ENCODE results near the gene SF3B1. TPM values are rescaled to one million over a fixed set of nuclear protein-coding genes. Genes with fewer than 3 reads are reported as not detected.

Gene SF3B1
- total RNA-seq, 2 donors from 2014 or later, result 308 to 356 TPM

DNA sequence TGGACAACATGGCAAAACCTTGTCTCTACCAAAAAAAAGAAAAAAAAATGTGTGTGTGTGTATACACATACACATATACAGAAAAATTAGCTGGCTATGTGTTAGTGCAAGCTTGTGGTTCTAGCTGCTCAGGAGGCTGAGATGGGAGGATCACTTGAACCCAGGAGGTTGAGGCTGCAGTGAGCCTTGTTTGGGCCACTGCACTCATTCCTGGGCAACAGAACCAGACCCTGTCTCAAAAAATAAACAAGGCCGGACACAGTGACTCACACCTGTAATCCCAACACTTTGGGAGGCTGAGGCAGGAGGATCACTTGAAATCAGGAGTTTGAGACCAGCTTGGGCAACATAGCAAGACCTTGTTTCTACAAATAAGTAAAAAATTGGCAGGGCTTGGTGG lies 20.6 kb upstream of the SF3B1 start:
- H3K9me3 ChIP-seq (ENCODE audit: control insufficient read depth, low read length), result no peaks in the 10 kb centered on the region
- Mint-ChIP-seq H3K9me3 (no peaks in the 10 kb centered on the region), H3K36me3 (ENCODE audit: low read depth) (peaks cover 9% of the 10 kb centered on the region), H3K4me1 (peaks cover 5% of the 10 kb centered on the region), H3K27me3 (ENCODE audit: insufficient read depth) (no peaks in the 10 kb centered on the region), H3K4me3 (no peak overlapping the region), H3K27ac (no peak overlapping the region)
- no peaks in the 10 kb centered on the region for H3K27me3 ChIP-seq (ENCODE audit: control insufficient read depth, insufficient read depth, low read length, poor library complexity, severe bottlenecking)
- WGBS, 2 experiments (ENCODE audit: insufficient coverage in 1 of 2, insufficient read length in 1 of 2), result 86 to 93% methylated on average over 1 of the region's 1 CpG
- H3K9ac ChIP-seq (ENCODE audit: extremely low read depth, low read length, poor library complexity, severe bottlenecking), result no peak overlapping the region
- H3K36me3 ChIP-seq (ENCODE audit: control insufficient read depth, insufficient read depth, low read length), result peaks cover 7% of the 10 kb centered on the region
- H3K4me1 ChIP-seq (ENCODE audit: control insufficient read depth, insufficient read depth, low read length), result no peaks in the 10 kb centered on the region
- DNase-seq, result no peak
- H3K27ac ChIP-seq (ENCODE audit: low read depth, low read length), result no peak overlapping the region
- TF ChIP-seq, protein P1, sequence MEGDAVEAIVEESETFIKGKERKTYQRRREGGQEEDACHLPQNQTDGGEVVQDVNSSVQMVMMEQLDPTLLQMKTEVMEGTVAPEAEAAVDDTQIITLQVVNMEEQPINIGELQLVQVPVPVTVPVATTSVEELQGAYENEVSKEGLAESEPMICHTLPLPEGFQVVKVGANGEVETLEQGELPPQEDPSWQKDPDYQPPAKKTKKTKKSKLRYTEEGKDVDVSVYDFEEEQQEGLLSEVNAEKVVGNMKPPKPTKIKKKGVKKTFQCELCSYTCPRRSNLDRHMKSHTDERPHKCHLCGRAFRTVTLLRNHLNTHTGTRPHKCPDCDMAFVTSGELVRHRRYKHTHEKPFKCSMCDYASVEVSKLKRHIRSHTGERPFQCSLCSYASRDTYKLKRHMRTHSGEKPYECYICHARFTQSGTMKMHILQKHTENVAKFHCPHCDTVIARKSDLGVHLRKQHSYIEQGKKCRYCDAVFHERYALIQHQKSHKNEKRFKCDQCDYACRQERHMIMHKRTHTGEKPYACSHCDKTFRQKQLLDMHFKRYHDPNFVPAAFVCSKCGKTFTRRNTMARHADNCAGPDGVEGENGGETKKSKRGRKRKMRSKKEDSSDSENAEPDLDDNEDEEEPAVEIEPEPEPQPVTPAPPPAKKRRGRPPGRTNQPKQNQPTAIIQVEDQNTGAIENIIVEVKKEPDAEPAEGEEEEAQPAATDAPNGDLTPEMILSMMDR (conservative IDR thresholded peaks at IDR 0.05), result no peak
- no peak overlapping the region for H3K4me3 ChIP-seq (ENCODE audit: low read length)

DNA sequence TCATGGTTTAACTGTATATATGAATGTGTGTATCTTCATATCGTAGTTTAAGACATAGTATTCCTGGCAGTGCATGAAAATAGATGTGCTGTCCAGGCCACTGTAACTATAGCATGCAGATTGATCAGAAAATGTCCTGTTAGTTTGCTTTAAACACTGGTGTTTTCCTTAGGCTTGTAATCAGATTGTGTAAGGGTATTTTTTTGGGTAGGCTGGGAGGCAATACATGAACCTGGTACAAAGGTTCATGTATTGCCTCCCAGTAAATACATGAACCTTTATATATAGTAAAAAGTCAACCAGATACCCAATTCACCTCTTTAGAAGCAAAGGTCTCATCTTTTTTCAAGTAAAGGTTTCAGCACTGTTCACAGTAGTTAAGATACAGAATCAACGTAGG lies 20.1 kb upstream of the SF3B1 start:
- Histone ChIP-seq H3K27ac (ENCODE audit: low read depth, low read length) (no peak overlapping the region), H3K9me3 (ENCODE audit: control insufficient read depth, low read length) (no peaks in the 10 kb centered on the region), H3K4me1 (ENCODE audit: control insufficient read depth, insufficient read depth, low read length) (no peaks in the 10 kb centered on the region), H3K36me3 (ENCODE audit: control insufficient read depth, insufficient read depth, low read length) (peaks cover 6% of the 10 kb centered on the region), H3K9ac (ENCODE audit: extremely low read depth, low read length, poor library complexity, severe bottlenecking) (peak overlapping the region; percentile 96), H3K4me3 (ENCODE audit: low read length) (peak overlapping the region; percentile 99), H3K27me3 (ENCODE audit: control insufficient read depth, insufficient read depth, low read length, poor library complexity, severe bottlenecking) (no peaks in the 10 kb centered on the region)
- H3K27ac Mint-ChIP-seq, result no peak overlapping the region
- no peaks in the 10 kb centered on the region for H3K27me3 Mint-ChIP-seq (ENCODE audit: insufficient read depth)
- H3K4me3 Mint-ChIP-seq, result peak overlapping the region; percentile 96
- WGBS, 2 experiments (ENCODE audit: insufficient coverage in 1 of 2, insufficient read length in 1 of 2), result 85 to 98% methylated on average over 2 of the region's 2 CpGs
- H3K9me3 Mint-ChIP-seq, result no peaks in the 10 kb centered on the region
- TF ChIP-seq, protein P1 (conservative IDR thresholded peaks at IDR 0.05), result no peak
- DNase-seq, result no peak
- H3K36me3 Mint-ChIP-seq (ENCODE audit: low read depth), result peaks cover 7% of the 10 kb centered on the region
- H3K4me1 Mint-ChIP-seq, result peaks cover 5% of the 10 kb centered on the region

DNA sequence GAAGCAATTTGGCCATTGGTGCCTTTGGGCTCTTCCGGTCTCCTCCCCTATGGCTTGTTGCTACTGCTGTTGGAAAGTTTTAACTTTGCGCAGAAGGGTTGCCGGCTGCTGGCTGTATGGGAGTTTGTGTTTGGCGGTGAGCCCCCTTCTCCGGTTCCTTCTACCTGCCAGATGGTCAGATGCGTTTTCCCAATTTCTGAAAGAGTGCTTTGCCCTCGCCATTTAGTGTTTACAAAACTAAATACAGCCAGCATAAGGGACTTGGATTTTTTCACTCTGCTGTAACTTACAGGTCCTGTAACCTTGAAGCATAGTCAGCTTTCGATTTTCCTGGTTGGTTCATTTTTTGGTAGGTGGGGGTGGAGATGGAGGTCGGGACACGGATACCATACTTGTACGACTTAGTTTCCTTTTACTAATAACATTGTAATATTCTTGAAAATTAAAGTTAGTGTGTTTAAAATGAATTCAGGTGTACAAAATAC lies 19.1 kb upstream of the SF3B1 start:
- Mint-ChIP-seq H3K27me3 (ENCODE audit: insufficient read depth) (no peaks in the 10 kb centered on the region), H3K9me3 (no peaks in the 10 kb centered on the region), H3K4me1 (peaks cover 5% of the 10 kb centered on the region), H3K4me3 (peak overlapping the region; percentile 96), H3K36me3 (ENCODE audit: low read depth) (peaks cover 4% of the 10 kb centered on the region), H3K27ac (peak overlapping the region; percentile 99)
- H3K4me3 ChIP-seq (ENCODE audit: low read length), result peak overlapping the region; percentile 99
- WGBS, 2 experiments (ENCODE audit: insufficient coverage in 1 of 2, insufficient read length in 1 of 2), result 0% methylated on average over 6 to 9 of the region's 11 CpGs
- H3K27me3 ChIP-seq (ENCODE audit: control insufficient read depth, insufficient read depth, low read length, poor library complexity, severe bottlenecking), result no peaks in the 10 kb centered on the region
- H3K4me1 ChIP-seq (ENCODE audit: control insufficient read depth, insufficient read depth, low read length), result no peaks in the 10 kb centered on the region
- H3K36me3 ChIP-seq (ENCODE audit: control insufficient read depth, insufficient read depth, low read length), result peaks cover 4% of the 10 kb centered on the region
- peak overlapping the region; percentile 88 for H3K27ac ChIP-seq (ENCODE audit: low read depth, low read length)
- H3K9me3 ChIP-seq (ENCODE audit: control insufficient read depth, low read length), result no peaks in the 10 kb centered on the region
- H3K9ac ChIP-seq (ENCODE audit: extremely low read depth, low read length, poor library complexity, severe bottlenecking), result peak overlapping the region; percentile 96
- TF ChIP-seq, protein P1 (conservative IDR thresholded peaks at IDR 0.05), result no peak
- no peak for DNase-seq
